SK-N-SH (cell line): ENCODE data around the gene EZR. TPM values are rescaled to one million over a fixed set of nuclear protein-coding genes. Genes with fewer than 3 reads are reported as not detected.
A peak's percentile ranks its signal among the peaks of the same experiment; 100 is the strongest.

Source experiments
- CTCF ChIA-PET: fragments of 300-600, 350-600 bp; formaldehyde crosslinking; extraction: SDS; loops from one replicate; lab custom pipeline; 2021; lab: Yijun Ruan, JAX
- POLR2A ChIA-PET: fragments of 350-600 bp; sonication (Branson Sonifier 250); formaldehyde crosslinking; extraction: SDS; loops from one replicate; lab custom pipeline; 2020; ENCODE audit warnings: antibody characterized with exemption, inconsistent platforms; lab: Yijun Ruan, JAX
- DNase-seq: peaks from one replicate; pipeline ENCODE4 v3.0.0; 2012
- H2AFZ ChIP-seq: fragments of 200-600 bp; sonication (generic); 2 replicates; pipeline ENCODE4 v1.8.1; 2016; ENCODE audit warnings: antibody characterized with exemption, mild to moderate bottlenecking, low read depth
- H3F3A ChIP-seq: fragments of 200-600 bp; sonication (generic); replicated peaks from 2 replicates; pipeline ENCODE3; 2016; ENCODE audit warnings: antibody characterized with exemption, mild to moderate bottlenecking; ENCODE audit not compliant: insufficient read depth
- H3K27ac ChIP-seq, 2 experiments: fragments of 200-500 bp in 1 of 2; fragments of 200-600 bp in 1 of 2; sonication (Bioruptor generic) in 1 of 2; sonication (generic), shearing (Covaris generic) in 1 of 2; 2 replicates each; pipeline versions ENCODE4 v1.5.1 to v1.6.1; 2014 to 2016; ENCODE audit warnings: low read depth in 2 of 2, inconsistent platforms in 1 of 2, low read length in 1 of 2, mild to moderate bottlenecking in 1 of 2, mixed read lengths in 1 of 2
- H3K27me3 ChIP-seq: fragments of 200-600 bp; sonication (generic), shearing (Covaris generic); 2 replicates; pipeline ENCODE4 v1.6.1; 2016; ENCODE audit warnings: mixed run types; ENCODE audit not compliant: insufficient read depth
- H3K36me3 ChIP-seq, 2 experiments: fragments of 200-500 bp in 1 of 2; fragments of 200-600 bp in 1 of 2; sonication (Bioruptor generic) in 1 of 2; sonication (generic) in 1 of 2; replicated peaks in 1 of 2; 2 replicates each; pipeline versions ENCODE3 to v1.5.1; 2014 to 2016; ENCODE audit warnings: low read length in 1 of 2, mild to moderate bottlenecking in 1 of 2; ENCODE audit not compliant: insufficient read depth in 2 of 2, control insufficient read depth in 1 of 2
- H3K4me1 ChIP-seq, 2 experiments: fragments of 200-500 bp in 1 of 2; fragments of 200-600 bp in 1 of 2; sonication (Bioruptor generic) in 1 of 2; sonication (generic), shearing (Covaris generic) in 1 of 2; 2 replicates each; pipeline versions ENCODE4 v1.5.1 to v1.6.1; 2014 to 2016; ENCODE audit warnings: low read depth in 1 of 2, low read length in 1 of 2, mixed run types in 1 of 2; ENCODE audit not compliant: insufficient read depth in 2 of 2, control insufficient read depth in 1 of 2
- H3K4me2 ChIP-seq: fragments of 200-600 bp; sonication (generic), shearing (Covaris generic); 2 replicates; pipeline ENCODE4 v1.6.1; 2017; ENCODE audit warnings: mixed run types
- H3K4me3 ChIP-seq, 2 experiments: fragments of 200-500 bp in 1 of 2; fragments of 200-600 bp in 1 of 2; sonication (Bioruptor generic) in 1 of 2; sonication (generic), shearing (Covaris generic) in 1 of 2; 2 replicates each; pipeline versions ENCODE4 v1.5.1 to v1.8.1; 2014 to 2016; ENCODE audit warnings: low read depth in 2 of 2, inconsistent platforms in 1 of 2, low read length in 1 of 2, mild to moderate bottlenecking in 1 of 2, mixed read lengths in 1 of 2, moderate library complexity in 1 of 2
- H3K79me2 ChIP-seq: fragments of 200-600 bp; sonication (generic); 2 replicates; pipeline ENCODE4 v1.8.1; 2017; ENCODE audit warnings: mild to moderate bottlenecking; ENCODE audit not compliant: insufficient read depth
- H3K9ac ChIP-seq: fragments of 200-600 bp; sonication (generic); 2 replicates; pipeline ENCODE4 v1.6.1; 2017; ENCODE audit warnings: mixed run types
- H3K9me2 ChIP-seq: fragments of 200-600 bp; sonication (generic); 2 replicates; pipeline ENCODE4 v1.6.1; 2017; ENCODE audit warnings: mixed run types
- H3K9me3 ChIP-seq: fragments of 200-600 bp; sonication (generic); 2 replicates; pipeline ENCODE4 v1.6.1; 2017; ENCODE audit warnings: mixed run types, mild to moderate bottlenecking, moderate library complexity
- H4K20me1 ChIP-seq: fragments of 200-600 bp; sonication (generic); 2 replicates; pipeline ENCODE4 v1.6.1; 2017; ENCODE audit warnings: mild to moderate bottlenecking, mixed run types; ENCODE audit not compliant: insufficient read depth
- CHD2 ChIP-seq: fragments of 150-350 bp; IDR thresholded peaks from 2 replicates; pipeline ENCODE4 v1.6.1; 2018; ENCODE audit warnings: low read length; ENCODE audit not compliant: partially characterized antibody
- ELF1 ChIP-seq: IDR thresholded peaks from 2 replicates; pipeline ENCODE4 v1.4.0; 2012
- EZH2phosphoT487 ChIP-seq: fragments of 200-600 bp; sonication (generic); IDR thresholded peaks from 2 replicates; pipeline ENCODE4 v1.6.1; 2017; ENCODE audit warnings: low read depth, mixed run types, mild to moderate bottlenecking, antibody characterized with exemption, moderate library complexity, borderline replicate concordance
- FOSL2 ChIP-seq: IDR thresholded peaks from 2 replicates; pipeline ENCODE4 v1.4.0; 2012; ENCODE audit warnings: low read depth, mild to moderate bottlenecking, moderate library complexity, borderline replicate concordance
- FOXJ3 ChIP-seq: sonication (generic); formaldehyde crosslinking; IDR thresholded peaks from 2 replicates; pipeline ENCODE4 v1.5.1; 2020; ENCODE audit warnings: mild to moderate bottlenecking, missing genetic modification reagents
- FOXM1 ChIP-seq: IDR thresholded peaks from 2 replicates; pipeline ENCODE4 v1.4.0; 2012; ENCODE audit warnings: low read depth, mild to moderate bottlenecking
- GABPA ChIP-seq: IDR thresholded peaks from 2 replicates; pipeline ENCODE4 v1.4.0; 2012; ENCODE audit warnings: low read depth, mild to moderate bottlenecking
- GATA2 ChIP-seq: sonication (generic); formaldehyde crosslinking; IDR thresholded peaks from 2 replicates; pipeline ENCODE4 v1.5.0; 2020; ENCODE audit warnings: mild to moderate bottlenecking, missing genetic modification reagents
- IRF3 ChIP-seq: fragments of 150-350 bp; IDR thresholded peaks from 2 replicates; pipeline ENCODE4 v1.6.1; 2016; ENCODE audit warnings: mild to moderate bottlenecking, low read depth, low read length
- MAX ChIP-seq: IDR thresholded peaks from 2 replicates; pipeline ENCODE4 v1.4.0; 2012; ENCODE audit warnings: low read depth
- MXI1 ChIP-seq: IDR thresholded peaks from 2 replicates; pipeline ENCODE4 v1.6.1; 2012; ENCODE audit warnings: mild to moderate bottlenecking, low read depth, low read length, improper control_type of control experiment
- NFIC ChIP-seq: IDR thresholded peaks from 2 replicates; pipeline ENCODE4 v1.4.0; 2012; ENCODE audit warnings: borderline replicate concordance
- PBX3 ChIP-seq: IDR thresholded peaks from 2 replicates; pipeline ENCODE4; 2012
- POLR2AphosphoS5 ChIP-seq: IDR thresholded peaks from 2 replicates; pipeline ENCODE4 v1.6.1; 2012; ENCODE audit warnings: low read depth, low read length
- RCOR1 ChIP-seq: fragments of 150-350 bp; IDR thresholded peaks from 2 replicates; pipeline ENCODE4 v1.6.1; 2017; ENCODE audit warnings: antibody characterized with exemption, low read length
- RXRA ChIP-seq: IDR thresholded peaks from 2 replicates; pipeline ENCODE4 v1.4.0; 2012; ENCODE audit warnings: low read depth, mild to moderate bottlenecking, borderline replicate concordance
- SIN3A ChIP-seq: IDR thresholded peaks from 2 replicates; pipeline ENCODE4 v1.6.1; 2012; ENCODE audit warnings: low read depth, mild to moderate bottlenecking, low read length, moderate library complexity, borderline replicate concordance
- TAF1 ChIP-seq: IDR thresholded peaks from 2 replicates; pipeline ENCODE4 v1.6.1; 2012; ENCODE audit warnings: low read depth, mild to moderate bottlenecking, low read length, moderate library complexity, borderline replicate concordance
- TCF12 ChIP-seq: IDR thresholded peaks from 2 replicates; pipeline ENCODE4 v1.4.0; 2012
- TEAD4 ChIP-seq: IDR thresholded peaks from 2 replicates; pipeline ENCODE4 v1.4.0; 2012; ENCODE audit warnings: mild to moderate bottlenecking, borderline replicate concordance; ENCODE audit not compliant: insufficient read depth
- USF1 ChIP-seq: IDR thresholded peaks from 2 replicates; pipeline ENCODE4 v1.4.0; 2012; ENCODE audit warnings: low read depth, borderline replicate concordance
- USF2 ChIP-seq: fragments of 150-350 bp; IDR thresholded peaks from 2 replicates; pipeline ENCODE4 v1.6.1; 2017; ENCODE audit warnings: antibody characterized with exemption, low read length, low read depth, borderline replicate concordance
- YY1 ChIP-seq: IDR thresholded peaks from 2 replicates; pipeline ENCODE4 v1.4.0; 2012; ENCODE audit warnings: low read depth, mild to moderate bottlenecking
- WGBS: methylation state at CpG from one replicate; pipeline ENCODE4 v1.1.6; 2017; ENCODE audit warnings: low lambda C conversion rate; 5-methylcytosine and 5-hydroxymethylcytosine counted together
- polyA plus RNA-seq, 3 experiments: library from polyadenylated mRNA; depleted of rRNA; stranded (reverse); fragments of >200 nt; gene quantifications; 2 replicates each; pipeline ENCODE4 v1.2.3, GENCODE V29; 2012
- TF ChIP-seq, protein P1 (sequence below): fragments of 200-600 bp; sonication (generic); IDR thresholded peaks from 2 replicates; pipeline ENCODE4 v1.6.1; 2017; ENCODE audit warnings: antibody characterized with exemption, mild to moderate bottlenecking, moderate library complexity

The EZR gene
- 84.3 and 92.0 TPM in 2 replicates for polyA plus RNA-seq (2012; rRNA removed)
- polyA plus RNA-seq (2012; cell fraction: cytosol; rRNA removed) = 62.4 and 69.7 TPM in 2 replicates
- 75.6 and 84.7 TPM in 2 replicates for polyA plus RNA-seq (2012; cell fraction: nucleus; rRNA removed)

DNA sequence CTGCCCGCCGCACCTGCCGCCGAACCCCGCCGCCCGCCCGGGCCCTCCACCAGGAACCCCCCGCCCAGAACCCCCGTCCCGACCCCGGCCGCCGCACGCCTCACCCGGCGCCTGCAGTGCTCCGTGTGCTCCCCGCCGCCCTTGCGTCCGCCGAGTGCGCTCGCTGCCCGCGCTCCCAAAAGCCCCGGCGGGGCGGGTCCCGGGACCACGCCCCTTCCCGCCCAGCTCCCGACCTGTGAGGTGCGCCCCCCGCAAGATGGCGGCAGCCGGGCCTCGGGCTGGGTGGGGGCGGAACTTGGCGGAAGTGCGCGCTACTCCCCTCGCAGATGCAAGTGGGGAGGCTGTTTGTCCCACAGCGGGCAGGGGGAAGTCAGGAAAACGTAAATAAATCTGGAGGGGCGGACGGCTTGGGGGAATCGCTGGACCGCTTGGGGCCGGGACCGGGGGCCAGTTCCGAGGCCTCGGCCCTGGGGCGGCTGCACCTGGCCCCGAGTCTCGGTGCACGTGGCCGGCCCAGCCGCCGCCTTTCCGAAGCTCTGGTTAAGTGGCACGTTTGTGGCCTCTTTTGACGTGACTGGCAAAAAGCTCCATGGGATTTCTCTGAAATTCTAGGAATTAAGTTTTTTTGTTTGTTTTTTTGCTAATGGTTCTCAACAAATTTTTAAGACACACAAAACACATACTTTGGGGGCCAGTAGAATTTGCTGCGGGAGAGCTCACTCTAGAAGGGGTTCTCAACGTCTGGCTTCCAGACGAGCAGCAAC lies at the start of gene EZR:
Gene EZR (minus strand): TSS at position 156 of the 764 bp plus-strand sequence. CDS start 1,275 bp downstream, outside the sequence.
- Histone ChIP-seq H3K4me2 (peak within 1 kb of the TSS; percentile 68; the same call in 1 of the 2 replicates), H3K4me3 (peak within 1 kb of the TSS; percentile 76 to 79), H3F3A (no peaks in the 10 kb centered on the region), H3K4me1 (peaks cover 13 to 23% of the 10 kb centered on the region in 2 experiments; a peak in 2 of 4 replicates), H3K36me3 (no peaks in the 10 kb centered on the region), H3K9me3 (no peaks in the 10 kb centered on the region), H3K79me2 (peaks cover 36% of the 10 kb centered on the region), H4K20me1 (peaks cover 27% of the 10 kb centered on the region; the same call in 1 of the 2 replicates), H2AFZ (peak within 1 kb of the TSS; percentile 94), H3K9me2 (no peaks in the 10 kb centered on the region), H3K27ac (peak within 1 kb of the TSS; percentile 78 to 83), H3K27me3 (no peaks in the 10 kb centered on the region), H3K9ac (peak within 1 kb of the TSS; percentile 84)
- peak; percentile 96 for DNase-seq
- TF ChIP-seq RCOR1 (no peak), GABPA (peak; percentile 44), RXRA (no peak), TEAD4 (no peak), YY1 (peak; percentile 92), TAF1 (peak; percentile 84), GATA2 (CRISPR knock-in tag) (no peak), POLR2AphosphoS5 (peak; percentile 71), SIN3A (no peak; the same call in 1 of the 2 replicates), NFIC (no peak), MXI1 (peak; percentile 27; the same call in 1 of the 2 replicates), MAX (peak; percentile 76), ELF1 (no peak), IRF3 (no peak), EZH2phosphoT487 (no peak), PBX3 (0 out of 2 replicates have a peak, but pooled peaks have one; percentile 2), FOXJ3 (CRISPR knock-in tag) (no peak), TCF12 (peak; percentile 11; the same call in 1 of the 2 replicates), FOXM1 (no peak), USF2 (no peak), CHD2 (peak; percentile 13), USF1 (no peak), FOSL2 (no peak)
- TF ChIP-seq, protein P1, sequence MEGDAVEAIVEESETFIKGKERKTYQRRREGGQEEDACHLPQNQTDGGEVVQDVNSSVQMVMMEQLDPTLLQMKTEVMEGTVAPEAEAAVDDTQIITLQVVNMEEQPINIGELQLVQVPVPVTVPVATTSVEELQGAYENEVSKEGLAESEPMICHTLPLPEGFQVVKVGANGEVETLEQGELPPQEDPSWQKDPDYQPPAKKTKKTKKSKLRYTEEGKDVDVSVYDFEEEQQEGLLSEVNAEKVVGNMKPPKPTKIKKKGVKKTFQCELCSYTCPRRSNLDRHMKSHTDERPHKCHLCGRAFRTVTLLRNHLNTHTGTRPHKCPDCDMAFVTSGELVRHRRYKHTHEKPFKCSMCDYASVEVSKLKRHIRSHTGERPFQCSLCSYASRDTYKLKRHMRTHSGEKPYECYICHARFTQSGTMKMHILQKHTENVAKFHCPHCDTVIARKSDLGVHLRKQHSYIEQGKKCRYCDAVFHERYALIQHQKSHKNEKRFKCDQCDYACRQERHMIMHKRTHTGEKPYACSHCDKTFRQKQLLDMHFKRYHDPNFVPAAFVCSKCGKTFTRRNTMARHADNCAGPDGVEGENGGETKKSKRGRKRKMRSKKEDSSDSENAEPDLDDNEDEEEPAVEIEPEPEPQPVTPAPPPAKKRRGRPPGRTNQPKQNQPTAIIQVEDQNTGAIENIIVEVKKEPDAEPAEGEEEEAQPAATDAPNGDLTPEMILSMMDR = peak; percentile 19; the same call in 1 of the 2 replicates
- WGBS = 45% methylated on average over 30 of the region's 67 CpGs
- ChIA-PET POLR2A (interaction anchor here (0.6 to 1.3 kb wide), 7 partner anchors 12 to 67 kb away, joined by 3 to 5 read pairs (median 3); no protein-coding TSS in a partner anchor), CTCF (interaction anchor here (0.6 to 1.2 kb wide), 4 partner anchors 10 to 161 kb away, joined by 3 to 4 read pairs (median 4); no protein-coding TSS in a partner anchor)
